K562 (cell line): ENCODE results near the gene RGMA. TPM values are rescaled to one million over a fixed set of nuclear protein-coding genes. Genes with fewer than 3 reads are reported as not detected.

Source experiments
- ATAC-seq: fragments of 200-7000 bp; cut with Tn5 transposase; 3 replicates; pipeline ENCODE4 v1.9.1; 2020; ENCODE audit warnings: moderate library complexity
- BruUV-seq: library from RNA; stranded (reverse); fragments of 400-500 nt; replicated peaks from 2 replicates; lab custom pipeline; 2021; lab: Mats Ljungman, UMichigan
- CTCF ChIA-PET: fragments of 300-600 bp; formaldehyde crosslinking; extraction: SDS; loops from one replicate; lab custom pipeline; 2021; ENCODE audit warnings: low intra/inter-chr PET ratio; lab: Yijun Ruan, JAX
- POLR2A ChIA-PET: fragments of 300-600, 350-650 bp; sonication (Branson Sonifier 250); formaldehyde crosslinking; extraction: SDS; loops from one replicate; lab custom pipeline; 2021; ENCODE audit warnings: antibody characterized with exemption, inconsistent platforms; lab: Yijun Ruan, JAX
- DNase-seq, 4 experiments: peaks; one replicate each; pipeline versions ENCODE4 v3.0.0 to v3.0.0-alpha.2; 2011 to 2018; ENCODE audit warnings: low spot score in 3 of 4, mixed read lengths in 3 of 4; ENCODE audit errors: extremely low read depth in 1 of 4
- FAIRE-seq: peaks from 2 replicates; lab custom pipeline; 2011; peaks lifted over from hg19 to GRCh38; lab: Jason Lieb, UNC
- H2AFZ ChIP-seq: 2 replicates; pipeline ENCODE4 v1.6.0; 2011; ENCODE audit warnings: low read depth, low read length, control low read depth, inconsistent platforms
- H3K27ac ChIP-seq: fragments of 200-600 bp; 3 replicates; pipeline ENCODE4 v1.8.0; 2011; ENCODE audit warnings: low read depth, mild to moderate bottlenecking, control low read depth, inconsistent platforms, low read length, moderate library complexity, mixed read lengths; ENCODE audit errors: extremely low read depth
- H3K27me3 ChIP-seq, 2 experiments: fragments of 300-600 bp in 1 of 2; 2 replicates in 1 of 2; 3 replicates in 1 of 2; pipeline versions ENCODE4 v1.6.0 to v1.8.0; 2011; ENCODE audit warnings: inconsistent platforms in 2 of 2, low read length in 2 of 2, mild to moderate bottlenecking in 1 of 2, mixed read lengths in 1 of 2, moderate library complexity in 1 of 2; ENCODE audit not compliant: control insufficient read depth in 2 of 2, insufficient read depth in 2 of 2
- H3K36me3 ChIP-seq: fragments of 300-600 bp; 3 replicates; pipeline ENCODE4 v1.8.0; 2011; ENCODE audit warnings: mild to moderate bottlenecking, low read length, inconsistent platforms; ENCODE audit not compliant: control insufficient read depth, insufficient read depth
- H3K4me1 ChIP-seq, 2 experiments: fragments of 200-600 bp in 1 of 2; replicated peaks in 1 of 2; 2 replicates in 1 of 2; 3 replicates in 1 of 2; pipeline versions ENCODE4 v1.5.1 to v1.8.0; 2011; ENCODE audit warnings: inconsistent platforms in 2 of 2, low read length in 2 of 2, mild to moderate bottlenecking in 1 of 2, mixed read lengths in 1 of 2, moderate library complexity in 1 of 2; ENCODE audit not compliant: control insufficient read depth in 2 of 2, insufficient read depth in 2 of 2
- H3K4me2 ChIP-seq: 2 replicates; pipeline ENCODE4 v1.6.1; 2011; ENCODE audit warnings: low read length, control low read depth, inconsistent platforms, mixed read lengths; ENCODE audit not compliant: insufficient read depth
- H3K4me3 ChIP-seq: fragments of 200-600 bp; sonication (generic), shearing (Covaris generic); 2 replicates; pipeline ENCODE4 v1.5.1; 2016; ENCODE audit warnings: control low read depth, inconsistent platforms
- H3K79me2 ChIP-seq: fragments of 200-600 bp; 3 replicates; pipeline ENCODE4 v1.8.0; 2011; ENCODE audit warnings: low read length, inconsistent platforms; ENCODE audit not compliant: control insufficient read depth, insufficient read depth
- H3K9ac ChIP-seq, 2 experiments: 2 replicates each; pipeline versions ENCODE4 v1.6.0 to v1.6.1; 2011; ENCODE audit warnings: low read depth in 2 of 2, low read length in 2 of 2, control low read depth in 1 of 2, inconsistent platforms in 1 of 2, mild to moderate bottlenecking in 1 of 2, mixed read lengths in 1 of 2; ENCODE audit not compliant: insufficient read depth in 1 of 2
- H3K9me1 ChIP-seq: one replicate; pipeline ENCODE4 v1.6.0; 2011; ENCODE audit warnings: inconsistent platforms, mild to moderate bottlenecking, low read length, moderate library complexity; ENCODE audit not compliant: control insufficient read depth, insufficient read depth
- H3K9me3 ChIP-seq: replicated peaks from 2 replicates; pipeline ENCODE4 v1.5.1; 2011; ENCODE audit warnings: low read depth, low read length, inconsistent platforms; ENCODE audit not compliant: control insufficient read depth, insufficient read depth
- H4K20me1 ChIP-seq: replicated peaks from 2 replicates; pipeline ENCODE4 v1.6.1; 2011; ENCODE audit warnings: low read length, inconsistent platforms, mixed read lengths; ENCODE audit not compliant: control insufficient read depth, insufficient read depth
- ARNT ChIP-seq, 2 experiments: fragments of 450-650 bp; IDR thresholded peaks; 2 replicates each; pipeline ENCODE4 v1.6.1; 2016; ENCODE audit warnings: mild to moderate bottlenecking in 1 of 2
- BCL6 ChIP-seq: fragments of 250-450 bp; sonication (Bioruptor Pico); IDR thresholded peaks from 2 replicates; pipeline ENCODE4 v1.4.0; 2020
- CBX8 ChIP-seq: fragments of 200-600 bp; sonication (generic); IDR thresholded peaks from 2 replicates; pipeline ENCODE4 v1.6.1; 2012; ENCODE audit warnings: borderline replicate concordance, mixed run types, low read depth, mild to moderate bottlenecking, moderate library complexity, mixed read lengths, low read length, control low read depth, inconsistent platforms; ENCODE audit not compliant: poor library complexity, severe bottlenecking; ENCODE audit errors: extremely low read depth
- DLX4 ChIP-seq: fragments of 250-450 bp; sonication (Bioruptor Pico); IDR thresholded peaks from 2 replicates; pipeline ENCODE4 v1.6.1; 2021; ENCODE audit warnings: mild to moderate bottlenecking
- E2F1 ChIP-seq: sonication (generic); formaldehyde crosslinking; IDR thresholded peaks from 2 replicates; pipeline ENCODE4 v1.8.1; 2023; ENCODE audit warnings: mild to moderate bottlenecking, missing genetic modification reagents, moderate library complexity
- EHMT2 ChIP-seq: fragments of 450-650 bp; IDR thresholded peaks from 2 replicates; pipeline ENCODE4 v1.6.1; 2018; ENCODE audit warnings: antibody characterized with exemption
- GTF2E2 ChIP-seq: fragments of 200-800 bp; sonication (Bioruptor generic); IDR thresholded peaks from 2 replicates; pipeline ENCODE4 v1.6.1; 2016; ENCODE audit warnings: missing genetic modification characterization, missing compliant biosample characterization
- HMG20B ChIP-seq: fragments of 250-450 bp; sonication (Bioruptor Pico); IDR thresholded peaks from 2 replicates; pipeline ENCODE4 v1.5.0; 2021; ENCODE audit warnings: mild to moderate bottlenecking
- KHSRP ChIP-seq: fragments of 450-650 bp; IDR thresholded peaks from 2 replicates; pipeline ENCODE4 v1.6.1; 2017
- NKRF ChIP-seq: fragments of 450-650 bp; IDR thresholded peaks from 2 replicates; pipeline ENCODE4 v1.6.1; 2016; ENCODE audit warnings: borderline replicate concordance
- PATZ1 ChIP-seq: fragments of 250-450 bp; sonication (Bioruptor Pico); IDR thresholded peaks from 2 replicates; pipeline ENCODE4 v1.5.0; 2020; ENCODE audit warnings: mild to moderate bottlenecking, borderline replicate concordance
- TRIM24 ChIP-seq, 2 experiments: fragments of 450-650 bp; IDR thresholded peaks; 2 replicates each; pipeline ENCODE4 v1.6.1; 2016
- U2AF1 ChIP-seq: fragments of 200-400 bp; formaldehyde crosslinking; optimal IDR thresholded peaks from 2 replicates; pipeline ENCODE3; 2017; ENCODE audit warnings: mild to moderate bottlenecking, low read depth, low read length, moderate library complexity
- XRCC3 ChIP-seq: fragments of 450-650 bp; IDR thresholded peaks from 2 replicates; pipeline ENCODE4 v1.6.1; 2017; ENCODE audit warnings: mild to moderate bottlenecking, moderate library complexity
- ZKSCAN8 ChIP-seq: fragments of 200-800 bp; sonication (Bioruptor generic); IDR thresholded peaks from 2 replicates; pipeline ENCODE4 v1.6.1; 2016; ENCODE audit warnings: missing genetic modification characterization, missing compliant biosample characterization
- ZNF583 ChIP-seq: fragments of 250-450 bp; sonication (Bioruptor Pico); IDR thresholded peaks from 2 replicates; pipeline ENCODE4 v1.4.0; 2020
- WGBS: fragments of 100-300 bp; shearing (Covaris generic); methylation state at CpG from one replicate; pipeline ENCODE4 v1.1.6; 2016; ENCODE audit warnings: low coverage, mixed read lengths; ENCODE audit not compliant: insufficient coverage; ENCODE audit errors: missing lambda C conversion rate; 5-methylcytosine and 5-hydroxymethylcytosine counted together
- in situ Hi-C: fragments of 300-500 bp; cut with MboI; formaldehyde crosslinking; loops from 4 replicates; pipeline ENCODE4 v1.15.0; 2018; ENCODE audit warnings: inconsistent platforms, mixed read lengths
- intact Hi-C: fragments of 100-400 bp; cut with micrococcal nuclease; formaldehyde crosslinking; loops from 2 replicates; pipeline ENCODE4 v1.14.2; 2022
- polyA plus RNA-seq, 8 experiments: library from polyadenylated mRNA; depleted of rRNA in 4 of 8; stranded (reverse) in 5 of 8; unstranded in 3 of 8; fragments of >200 nt; fragmentation: Nextera tagmentation in 2 of 8; fragmentation: Illumina TruSeq in 1 of 8; extraction: Ambion mirVana in 2 of 8; extraction: Trizol in 1 of 8; gene quantifications; 2 replicates each; pipeline versions ENCODE4 v1.2.1 to v1.2.3, GENCODE V29; 2011 to 2014; ENCODE audit warnings: inconsistent platforms in 1 of 8, missing spikeins in 1 of 8
- total RNA-seq, 7 experiments: library from RNA; depleted of rRNA in 6 of 7; stranded (reverse); fragments of >200 nt in 6 of 7; fragmentation: Illumina TruSeq in 2 of 7; extraction: Trizol in 2 of 7; gene quantifications; 2 replicates each; pipeline versions ENCODE4 v1.2.1 to v1.2.3, GENCODE V29; 2011 to 2021; ENCODE audit warnings: low replicate concordance in 1 of 7

RGMA gene
- total and polyA plus RNA-seq, 9 of the 15 experiments (the other 6 are each of a cell fraction or from before 2014, with no cell fraction given), result 0.03 to 0.05 (median 0.03) TPM; not detected in 6

- ATAC-seq (no peak), FAIRE-seq (no peak), DNase-seq (no peak)
- Histone ChIP-seq H3K9me1 (no peaks in the 10 kb centered on the region), H3K9me3 (no peaks in the 10 kb centered on the region), H3K27me3 (peaks cover 3 to 45% of the 10 kb centered on the region in 2 experiments; a peak in 4 of 5 replicates), H3K9ac (no peak overlapping the region), H3K79me2 (no peaks in the 10 kb centered on the region), H3K36me3 (no peaks in the 10 kb centered on the region), H3K4me1 (no peaks in the 10 kb centered on the region), H3K4me3 (no peak overlapping the region), H2AFZ (no peak overlapping the region), H3K4me2 (no peak overlapping the region), H3K27ac (no peak overlapping the region), H4K20me1 (no peaks in the 10 kb centered on the region)
- CTCF ChIA-PET, result no interaction called here
- intact Hi-C loops (no loop called here), in situ Hi-C loops (no loop called here)
- POLR2A ChIA-PET, result no interaction called here
- WGBS, result 2% methylated on average over 19 of the region's 20 CpGs
- BruUV-seq, result no TSS peak
- TF ChIP-seq EHMT2, result no peak
- no peak for TF ChIP-seq NKRF
- TF ChIP-seq GTF2E2 (tag), result no peak
- no peak for TF ChIP-seq ZKSCAN8 (CRISPR knock-in tag)
- TF ChIP-seq CBX8, result no peak
- TF ChIP-seq KHSRP, result no peak
- TF ChIP-seq U2AF1, result no peak
- no peak for TF ChIP-seq DLX4 (CRISPR knock-in tag)
- no peak for TF ChIP-seq BCL6
- no peak for TF ChIP-seq ZNF583
- no peak for TF ChIP-seq TRIM24 (IDR thresholded peaks at IDR 0.05)
- no peak for TF ChIP-seq E2F1 (CRISPR knock-in tag)
- no peak for TF ChIP-seq HMG20B
- no peak for TF ChIP-seq XRCC3
- TF ChIP-seq ARNT (IDR thresholded peaks at IDR 0.05), result no peak
- TF ChIP-seq PATZ1 (CRISPR knock-in tag), result no peak
These were observed 33.2 kb upstream of the RGMA start for GRCh38 chr15:93121973-93122910.
